DMS114 treated with DMSO at 0.1 percent for 48 hours (cell line): Measurements from ENCODE around the gene HHIP.

Experiments
- DNase-seq: peaks from one replicate; lab custom pipeline; 2025; ENCODE audit not compliant: unreplicated experiment; lab: John Stamatoyannopoulos, UW

Gene HHIP

DNA sequence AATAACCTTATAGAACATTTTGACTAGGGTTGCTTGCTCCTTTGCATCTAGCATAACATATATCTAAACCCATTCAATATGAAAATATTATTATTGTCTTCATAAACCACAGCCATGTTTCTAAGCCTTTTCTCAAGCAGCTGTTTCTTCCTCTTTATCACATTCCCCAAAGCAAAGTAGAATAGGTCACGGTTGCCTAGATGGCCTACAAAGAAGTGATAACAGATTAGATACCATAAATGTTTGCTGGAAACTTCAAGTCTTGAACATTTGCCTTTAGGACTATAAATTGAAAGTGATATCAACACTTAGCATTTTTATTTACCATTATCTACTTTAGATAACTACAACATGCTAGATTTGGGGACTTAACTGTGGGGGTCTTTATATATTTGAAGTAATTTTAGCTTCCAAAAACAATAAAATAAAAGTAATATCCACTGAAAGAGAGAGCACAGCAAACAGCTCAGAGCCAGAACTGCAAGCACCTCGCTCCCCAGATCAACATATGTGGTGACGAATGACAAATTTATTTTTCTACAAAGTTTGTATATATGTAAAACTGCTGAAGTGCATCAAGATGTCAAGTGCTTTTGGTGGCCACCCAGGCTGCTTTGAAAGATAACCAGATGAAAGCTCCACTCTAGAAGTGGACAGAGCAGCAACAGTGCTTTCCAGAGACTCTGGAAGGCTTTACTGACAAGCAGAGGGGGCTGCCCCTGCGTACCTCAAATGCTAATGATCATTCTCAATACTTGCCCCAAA, 8.0 kb downstream of the HHIP start:
- DNase-seq, result no peak

DNA sequence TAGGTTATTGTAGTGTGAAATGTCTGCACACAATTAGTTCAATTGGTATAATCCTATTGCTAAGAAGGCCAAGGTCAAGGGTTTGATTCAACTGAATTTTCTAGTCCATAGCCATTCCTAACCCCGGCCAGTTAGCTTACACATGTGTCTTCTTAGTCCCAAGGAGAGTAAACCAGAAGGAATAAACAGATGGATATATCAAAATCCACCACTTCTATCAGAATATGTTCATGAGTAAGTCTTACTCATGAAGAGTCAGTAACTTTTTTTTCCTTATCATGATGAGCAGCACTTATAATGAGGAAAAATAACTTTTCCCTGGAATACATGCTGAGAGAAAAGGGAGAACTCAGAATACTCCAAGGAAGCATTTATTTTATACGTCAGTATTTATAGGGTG, 9.5 kb downstream of the HHIP start:
- DNase-seq, result no peak

DNA sequence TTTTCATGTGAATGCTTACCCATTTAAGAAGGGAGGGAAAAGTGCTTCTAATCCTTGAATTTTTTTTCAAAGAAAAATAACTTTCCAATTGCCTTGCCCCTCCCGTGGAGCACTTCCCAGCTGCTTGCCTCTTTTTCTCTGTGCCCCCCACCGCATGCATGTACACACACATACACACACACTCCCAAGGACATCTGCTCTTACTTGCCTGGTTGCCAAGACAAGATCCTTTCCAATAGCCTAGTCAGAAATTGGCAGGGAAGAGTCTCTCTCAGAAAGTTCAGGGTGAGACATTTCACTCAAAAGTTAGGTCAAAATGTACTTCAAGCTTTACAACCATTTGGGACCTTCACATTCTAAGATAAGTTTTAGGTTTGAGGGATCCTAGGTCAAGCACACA, 10.9 kb downstream of the HHIP start:
- DNase-seq, result no peak

DNA sequence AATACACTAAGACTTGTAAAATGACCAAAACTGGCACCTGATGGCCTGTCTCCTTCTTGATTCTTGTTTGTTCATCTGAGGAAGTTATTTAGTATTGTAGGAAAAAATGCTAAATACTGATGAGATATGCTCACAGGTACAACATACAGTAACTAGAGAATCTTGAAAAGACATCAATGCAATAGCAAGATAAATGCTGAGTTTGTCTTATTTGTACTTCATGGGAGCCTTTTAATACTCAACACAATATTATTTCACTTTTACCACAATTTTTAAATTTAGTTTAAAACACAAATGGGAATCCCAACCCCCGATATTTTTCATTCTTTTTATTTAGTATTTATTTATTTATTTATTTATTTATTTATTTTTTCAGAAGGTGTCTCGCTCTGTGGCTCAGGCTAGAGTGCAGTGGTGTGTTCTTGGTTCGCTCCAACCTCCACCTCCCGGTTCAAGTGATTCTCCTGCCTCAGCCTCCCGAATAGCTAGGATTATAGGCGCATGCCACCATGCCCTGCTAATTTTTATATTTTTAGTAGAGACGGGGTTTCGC, 12.1 kb downstream of the HHIP start:
- DNase-seq, result no peak

DNA sequence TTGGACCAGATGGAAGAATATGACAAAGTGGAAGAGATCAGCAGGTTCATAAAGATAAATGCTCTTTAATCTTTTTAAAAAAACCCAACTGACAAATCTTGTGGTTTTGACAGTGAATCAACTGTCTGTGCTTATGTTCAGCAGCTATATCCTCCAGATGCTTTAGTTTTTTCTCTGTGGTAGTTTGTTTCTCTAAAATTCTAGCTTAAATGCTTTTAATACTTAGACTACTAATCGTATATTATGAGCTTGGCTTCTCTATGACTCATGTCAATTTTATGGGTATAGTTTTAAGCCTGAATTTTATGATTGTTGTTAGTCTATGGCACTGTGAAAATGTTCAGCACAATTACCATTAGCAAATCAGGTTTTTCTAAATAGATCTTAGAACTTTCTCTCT, 12.9 kb downstream of the HHIP start:
- no peak for DNase-seq

DNA sequence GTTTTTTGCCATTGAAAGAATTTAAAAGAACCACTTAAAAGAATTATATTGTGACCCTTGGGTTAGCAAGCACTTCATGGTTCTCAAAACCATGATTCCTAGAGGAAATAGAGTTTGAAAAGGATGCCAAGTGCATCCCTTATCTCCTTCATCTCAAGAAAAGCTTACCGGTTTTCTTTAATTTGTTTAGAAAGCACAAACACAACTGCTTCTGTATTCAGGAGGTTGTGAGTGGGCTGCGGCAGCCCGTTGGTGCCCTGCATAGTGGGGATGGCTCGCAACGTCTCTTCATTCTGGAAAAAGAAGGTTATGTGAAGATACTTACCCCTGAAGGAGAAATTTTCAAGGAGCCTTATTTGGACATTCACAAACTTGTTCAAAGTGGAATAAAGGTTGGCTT, 13.5 kb downstream of the HHIP start:
- no peak for DNase-seq

DNA sequence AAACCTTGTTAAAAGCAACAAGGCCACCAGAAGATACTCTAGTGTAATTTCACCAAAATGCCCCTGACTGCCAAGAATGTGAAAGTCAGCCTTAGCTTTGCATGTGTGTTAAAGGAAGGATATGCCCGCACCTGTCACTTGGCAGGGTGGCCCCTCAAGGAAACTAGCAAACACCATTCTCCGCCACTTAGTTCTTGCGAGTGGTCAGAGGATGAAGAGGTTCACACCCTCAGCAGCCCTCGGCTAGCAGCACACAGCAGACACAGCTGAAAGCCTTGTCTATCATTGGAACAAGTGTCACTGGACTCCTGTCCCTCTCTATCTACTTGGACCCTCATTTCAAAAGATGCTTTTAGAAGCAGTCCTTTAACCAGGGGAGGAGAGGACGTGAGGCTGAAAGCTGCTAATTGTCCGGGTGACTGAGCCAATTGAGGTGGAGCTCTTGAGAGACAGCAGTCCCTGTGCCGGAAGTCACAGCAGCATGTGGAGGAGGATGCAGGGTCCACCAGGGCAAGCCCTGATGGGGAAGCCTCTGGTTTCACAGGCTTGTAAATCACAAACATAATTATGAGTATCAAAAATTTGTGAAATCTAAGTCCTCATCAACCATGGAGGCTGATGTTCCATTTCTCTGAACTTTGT, 18.0 kb downstream of the HHIP start:
- DNase-seq, result no peak

DNA sequence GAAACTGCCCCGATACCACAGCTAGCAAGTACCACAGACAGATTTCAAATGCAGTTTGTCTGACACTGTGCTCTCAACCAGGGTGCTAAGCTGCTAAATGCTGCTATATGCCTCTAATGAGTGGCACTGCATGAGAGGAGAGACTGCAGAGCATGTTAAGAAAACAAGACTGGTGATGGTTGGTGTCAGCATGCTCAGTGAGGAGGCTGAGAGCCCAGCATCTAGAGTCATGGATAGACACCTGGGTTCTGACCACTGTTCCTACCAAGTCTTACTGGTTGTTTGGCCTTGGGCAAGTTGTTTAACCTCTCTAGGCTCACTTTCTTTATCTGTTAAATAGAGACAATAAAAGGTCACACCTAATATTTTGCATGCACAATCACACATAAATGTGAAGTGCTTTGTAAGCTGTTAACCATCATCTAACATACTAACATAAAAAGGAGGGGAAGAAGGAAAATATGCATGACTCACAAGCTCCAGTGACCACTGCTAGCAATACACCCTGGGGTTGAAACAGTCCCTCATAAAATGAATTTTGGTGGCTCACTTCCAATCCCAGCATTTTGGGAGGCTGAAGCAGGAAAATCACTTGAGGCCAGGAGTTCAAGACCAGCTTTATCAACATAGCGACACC, 20.7 kb downstream of the HHIP start:
- DNase-seq, result no peak

DNA sequence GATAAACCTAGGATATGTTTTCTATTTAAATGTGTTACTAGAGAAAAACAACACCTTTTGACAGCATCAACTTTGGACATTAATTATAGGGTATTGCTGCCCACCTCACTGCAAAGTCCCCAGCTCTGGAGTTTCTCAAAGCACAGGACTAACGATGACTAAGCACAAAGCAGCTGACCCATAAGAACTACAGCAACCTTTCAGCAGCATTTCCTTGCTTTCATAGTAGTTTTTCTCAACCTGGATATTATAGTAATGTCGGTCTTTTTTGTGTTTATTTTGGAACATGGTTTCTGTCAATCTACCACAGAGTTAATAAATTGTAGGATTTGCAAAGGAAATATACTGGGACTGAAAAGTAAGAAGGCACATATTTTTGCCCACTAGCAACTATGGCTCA, 21.5 kb downstream of the HHIP start:
- DNase-seq, result no peak

DNA sequence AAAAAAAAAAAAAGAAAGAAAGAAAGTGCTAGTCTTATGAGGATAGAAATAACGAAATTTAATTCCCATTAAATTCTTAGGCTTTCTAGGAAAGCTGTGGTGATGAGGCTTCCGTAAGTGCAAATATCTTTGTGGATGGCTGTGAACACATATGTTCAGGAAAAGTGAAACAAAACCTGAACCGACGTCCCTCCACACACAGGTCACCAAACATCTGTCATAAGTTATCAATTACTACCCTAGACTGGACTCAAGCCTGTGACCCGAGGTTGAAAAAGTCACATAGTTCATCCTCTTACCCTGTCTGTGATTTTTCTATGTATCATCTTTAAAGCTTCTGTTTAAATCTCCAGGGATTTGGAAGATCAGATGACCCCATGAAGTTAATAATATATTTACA, 24.8 kb downstream of the HHIP start:
- DNase-seq, result no peak

DNA sequence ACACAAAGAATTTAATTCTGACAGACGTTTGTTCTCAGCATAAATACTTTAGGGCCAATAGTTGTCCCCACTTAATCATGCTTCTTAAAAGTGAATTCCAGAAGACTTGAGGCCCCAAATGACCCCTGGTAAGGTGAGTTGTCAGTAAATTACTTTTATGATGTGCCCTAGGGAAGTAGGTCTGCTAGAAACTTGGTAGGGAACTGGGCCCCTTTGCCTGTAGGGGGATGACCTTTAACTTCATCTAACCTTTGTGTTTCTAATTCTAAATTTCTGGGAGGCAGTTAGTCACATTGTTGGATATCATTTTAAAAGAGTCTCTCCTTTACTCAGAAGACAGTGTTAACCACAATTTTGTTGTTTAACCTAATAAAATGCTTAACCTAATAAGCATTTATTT, 28.8 kb downstream of the HHIP start:
- DNase-seq, result no peak

DNA sequence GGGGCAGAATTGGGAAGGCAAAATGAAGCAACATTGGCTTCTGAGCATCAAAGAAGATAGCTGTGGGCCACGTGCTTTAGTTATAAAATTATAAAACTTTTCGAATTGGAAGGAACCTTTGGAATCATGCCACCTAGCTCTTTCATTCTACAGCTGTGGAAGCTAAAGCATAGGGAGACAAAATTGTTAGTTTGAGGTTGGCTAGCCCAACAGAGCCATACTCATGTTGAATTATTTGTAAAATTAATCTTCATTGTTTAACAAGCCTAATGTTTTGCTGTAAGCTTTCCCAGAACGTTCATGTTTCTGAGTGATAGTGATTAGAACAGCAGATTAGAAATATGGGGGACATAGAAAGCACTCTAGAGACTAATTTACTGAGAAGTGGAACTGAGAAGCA, 35.9 kb downstream of the HHIP start:
- no peak for DNase-seq

DNA sequence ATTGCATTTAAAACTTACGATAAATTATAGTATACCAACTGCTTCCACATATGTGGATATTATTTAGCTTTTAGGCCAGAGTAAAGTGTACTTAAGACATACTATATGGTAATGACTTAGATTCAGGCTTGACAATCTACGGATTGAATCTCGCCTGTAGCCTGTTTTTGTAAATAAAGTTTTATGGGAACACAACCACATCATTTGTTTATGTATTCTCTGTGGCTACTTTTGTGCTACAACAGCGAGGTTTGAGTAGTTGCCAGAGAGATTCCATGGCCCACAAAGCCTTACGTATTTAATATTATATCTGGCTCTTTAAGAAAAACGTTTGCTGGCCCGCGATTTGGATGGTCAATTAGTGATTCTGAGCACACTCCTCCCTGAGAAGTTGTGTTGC, 37.6 kb downstream of the HHIP start:
- DNase-seq, result no peak

DNA sequence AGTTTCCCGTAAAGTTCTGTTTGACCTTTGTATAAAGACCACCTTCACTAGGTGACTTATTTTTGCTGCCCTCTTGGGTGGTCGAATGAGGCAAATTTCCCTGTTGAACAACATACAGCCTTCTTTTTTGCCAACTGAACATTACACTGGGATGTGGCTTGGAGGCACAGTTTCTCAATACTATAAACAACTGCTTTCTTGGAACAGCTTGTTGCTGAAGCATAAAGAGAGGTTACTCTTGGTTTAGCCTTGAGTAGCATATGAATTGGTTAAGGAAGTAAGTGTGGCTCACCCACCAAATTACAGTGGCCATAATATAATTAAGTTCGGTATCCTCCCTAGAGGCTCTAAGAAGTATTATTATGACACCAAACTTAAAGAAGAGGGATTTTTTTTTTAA, 40.0 kb downstream of the HHIP start:
- DNase-seq, result no peak

DNA sequence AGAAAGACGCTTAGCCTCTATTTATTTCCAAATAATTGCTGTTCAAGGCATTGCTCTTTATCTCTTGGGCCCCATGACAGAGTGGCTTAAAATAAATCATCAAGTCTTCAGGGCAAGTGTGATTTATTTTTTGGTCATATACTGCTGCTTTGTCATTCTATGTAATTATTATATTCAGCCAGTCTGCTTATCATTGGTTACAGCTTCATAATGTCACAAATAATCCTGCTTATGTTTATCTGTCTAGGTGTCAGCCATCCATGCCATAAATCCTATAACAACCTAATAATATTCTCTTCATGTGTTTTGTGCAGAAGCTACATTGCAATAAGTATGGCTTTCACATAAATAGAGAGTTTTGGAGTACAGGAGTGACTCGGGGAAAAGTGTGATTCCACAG, 41.0 kb downstream of the HHIP start:
- DNase-seq, result no peak

DNA sequence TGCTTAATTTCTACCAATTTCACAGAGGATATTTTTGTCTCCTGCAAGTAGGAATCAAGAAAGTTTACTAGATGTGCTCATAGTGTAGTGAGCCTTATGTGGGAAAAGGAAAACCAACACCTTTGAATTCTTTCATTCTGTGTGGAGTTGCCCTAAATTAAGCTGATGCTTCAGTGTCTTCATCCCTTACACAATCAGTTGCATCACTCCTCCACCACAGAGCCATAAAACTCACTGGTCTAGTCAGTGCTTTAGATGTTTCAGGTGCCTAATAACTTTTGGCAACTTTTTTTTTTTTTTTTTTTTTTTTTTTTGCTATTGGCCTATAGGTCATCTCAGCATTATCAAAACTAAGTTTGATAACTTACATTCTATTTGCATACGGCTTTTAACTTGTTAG, 41.5 kb downstream of the HHIP start:
- DNase-seq, result no peak

DNA sequence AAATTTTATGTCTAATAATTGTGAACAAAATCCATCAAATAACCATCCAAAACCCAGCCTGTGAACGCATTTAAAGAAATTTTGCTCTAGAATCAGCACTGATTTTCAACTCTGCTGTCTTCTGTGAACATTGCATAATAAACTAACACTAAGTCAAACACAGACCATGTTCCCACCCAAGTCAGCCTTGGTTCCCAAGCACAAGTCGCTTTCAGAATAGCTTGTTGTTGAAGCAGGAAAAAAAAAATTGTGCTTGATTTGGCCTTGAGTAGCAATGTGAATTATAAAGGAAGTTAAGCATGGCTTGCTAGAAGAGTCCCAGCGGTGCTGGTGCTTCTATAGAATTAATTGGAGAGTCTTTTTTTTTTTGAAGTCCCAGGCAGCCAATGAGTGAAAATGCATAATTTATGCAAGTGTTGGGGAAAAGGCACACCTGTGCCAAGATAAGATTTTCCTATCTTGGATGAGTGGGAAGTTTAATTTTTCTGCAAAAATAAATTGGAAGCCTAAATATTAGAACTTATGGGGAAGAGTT, 42.1 kb downstream of the HHIP start:
- no peak for DNase-seq

DNA sequence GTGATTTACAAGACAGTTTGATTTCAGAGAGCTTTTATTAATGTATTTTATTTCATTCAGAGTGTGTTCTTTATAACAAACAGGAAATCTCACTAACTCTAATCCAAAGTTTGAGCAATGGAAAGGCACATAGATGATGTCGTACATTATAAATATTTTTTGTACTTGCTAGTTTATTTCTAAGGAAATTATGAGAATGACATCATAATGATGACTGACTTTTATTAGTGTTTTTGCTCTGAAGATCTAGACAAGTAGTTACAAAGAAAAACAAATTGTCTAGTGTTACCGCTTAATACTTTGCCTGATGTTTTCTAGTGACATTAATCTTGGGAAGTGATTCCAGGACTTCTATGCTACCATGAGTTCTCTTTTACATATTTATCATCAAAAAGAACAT, 43.2 kb downstream of the HHIP start:
- no peak for DNase-seq

DNA sequence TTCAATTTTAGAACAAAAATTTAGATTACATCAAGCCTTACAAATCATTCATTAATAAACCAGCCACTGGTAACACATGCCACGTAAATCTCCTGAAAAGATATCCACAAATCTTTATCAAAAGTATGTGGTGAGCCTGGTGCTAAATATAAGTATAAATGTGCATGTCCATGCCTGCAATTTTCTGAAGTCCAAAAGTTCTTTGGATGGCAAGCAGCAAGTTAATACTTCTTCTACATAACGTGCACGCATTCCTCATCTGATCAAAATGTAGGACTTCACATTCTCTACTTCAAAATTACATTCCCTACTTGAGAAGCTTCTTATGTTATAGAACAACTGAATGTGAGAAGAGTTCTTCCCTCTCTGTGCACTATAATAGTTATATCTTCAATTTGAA, 49.8 kb downstream of the HHIP start:
- DNase-seq, result no peak

DNA sequence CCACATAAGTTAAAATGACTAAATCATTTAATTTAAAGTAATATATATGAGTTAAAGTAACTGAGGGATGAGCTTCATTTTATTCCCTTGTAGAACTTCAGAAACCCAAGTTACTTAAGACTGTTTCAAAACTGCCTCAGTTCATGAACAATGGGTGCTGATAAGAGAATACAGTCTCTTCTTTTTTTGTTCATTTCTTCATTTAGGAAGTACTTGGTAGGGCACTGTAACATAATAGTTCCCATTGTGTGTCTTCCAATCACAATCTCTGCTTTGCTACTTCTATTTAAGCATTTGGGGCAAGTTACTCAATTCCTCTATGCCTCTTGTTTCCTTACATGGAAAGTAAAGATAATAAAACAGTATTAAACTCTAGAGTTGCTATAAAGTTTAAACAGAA, 50.4 kb downstream of the HHIP start:
- no peak for DNase-seq

DNA sequence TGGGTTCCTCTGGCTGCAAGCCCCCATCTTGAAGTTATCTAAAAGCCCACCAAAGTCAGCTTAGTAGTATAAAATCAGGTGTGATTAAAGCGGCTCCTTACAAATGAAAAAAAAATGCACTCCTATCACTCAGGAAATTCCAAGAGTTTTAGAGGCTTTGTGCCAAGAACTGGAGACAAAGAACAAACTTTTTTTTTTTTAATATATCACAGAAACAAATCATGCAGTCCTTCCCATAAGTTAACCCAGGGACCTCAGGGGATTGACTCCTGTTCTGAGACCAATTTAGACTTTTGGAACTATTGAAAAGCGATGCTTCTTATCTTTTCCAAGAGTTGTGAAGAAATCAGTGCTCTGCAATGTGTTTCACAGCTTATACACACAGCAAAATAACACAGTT, 53.6 kb downstream of the HHIP start:
- no peak for DNase-seq

DNA sequence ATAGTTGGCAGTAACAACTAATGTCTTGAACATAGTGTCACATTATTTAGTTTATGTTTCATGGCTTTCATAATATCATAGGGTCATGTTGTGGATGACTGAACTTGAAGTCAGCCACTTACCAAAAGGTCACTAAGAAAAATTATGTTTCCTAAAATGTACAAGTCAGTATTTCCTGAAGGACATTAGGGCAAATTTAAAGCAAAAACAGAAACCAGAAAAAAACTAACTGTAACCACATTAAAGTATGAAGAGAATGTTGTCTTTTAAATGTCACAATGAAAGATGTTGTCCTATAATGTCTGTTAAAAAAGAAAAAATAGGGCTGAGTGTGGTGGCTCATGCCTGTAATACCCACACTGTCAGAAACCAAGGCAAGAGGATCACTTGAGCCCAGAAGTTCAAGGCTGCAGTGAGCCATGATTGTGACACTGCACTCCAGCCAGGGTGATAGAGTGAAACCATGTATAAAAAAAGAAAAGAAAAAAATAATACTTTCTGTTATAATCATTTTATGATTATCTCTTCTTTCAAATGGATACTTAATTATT, 55.8 kb downstream of the HHIP start:
- DNase-seq, result no peak
